NB4 (cell line): Measurements from ENCODE around the gene CACNA1D.

Experiments used
- MYC ChIP-seq: IDR thresholded peaks from 2 replicates; pipeline ENCODE4 v1.6.1; 2011; ENCODE audit warnings: low read depth, low read length
- POLR2A ChIP-seq: IDR thresholded peaks from 2 replicates; pipeline ENCODE4 v1.6.1; 2011; ENCODE audit warnings: mild to moderate bottlenecking; ENCODE audit not compliant: insufficient read length; ENCODE audit errors: extremely low read depth
- TF ChIP-seq, protein P1 (sequence below): IDR thresholded peaks from one replicate; pipeline ENCODE4 v1.5.1; 2012; ENCODE audit warnings: low read depth, low read length
- TF ChIP-seq, protein P2 (sequence below): IDR thresholded peaks from 2 replicates; pipeline ENCODE4 v1.6.1; 2011; ENCODE audit warnings: low read depth, low read length

DNA sequence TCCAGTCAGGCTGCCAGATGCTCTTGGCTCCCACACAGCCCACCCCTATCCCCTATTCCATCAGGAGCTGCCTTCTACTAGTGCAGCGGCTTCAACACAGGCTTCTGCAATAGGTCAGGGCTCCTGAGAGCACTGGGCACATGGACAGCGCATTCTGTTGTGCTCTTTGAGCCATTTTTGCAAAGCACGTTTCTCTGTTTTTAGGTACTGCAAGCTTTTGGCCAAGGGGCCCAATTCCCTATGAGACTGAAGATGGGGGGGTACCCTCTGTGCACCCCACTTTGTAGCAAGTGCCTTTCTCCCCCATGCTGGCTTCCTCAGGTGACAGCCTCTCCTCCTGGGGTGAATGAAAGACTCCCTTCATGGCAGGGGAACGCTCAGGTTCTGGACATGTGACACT lies 320.7 kb downstream of the CACNA1D start:
- TF ChIP-seq, protein P1, sequence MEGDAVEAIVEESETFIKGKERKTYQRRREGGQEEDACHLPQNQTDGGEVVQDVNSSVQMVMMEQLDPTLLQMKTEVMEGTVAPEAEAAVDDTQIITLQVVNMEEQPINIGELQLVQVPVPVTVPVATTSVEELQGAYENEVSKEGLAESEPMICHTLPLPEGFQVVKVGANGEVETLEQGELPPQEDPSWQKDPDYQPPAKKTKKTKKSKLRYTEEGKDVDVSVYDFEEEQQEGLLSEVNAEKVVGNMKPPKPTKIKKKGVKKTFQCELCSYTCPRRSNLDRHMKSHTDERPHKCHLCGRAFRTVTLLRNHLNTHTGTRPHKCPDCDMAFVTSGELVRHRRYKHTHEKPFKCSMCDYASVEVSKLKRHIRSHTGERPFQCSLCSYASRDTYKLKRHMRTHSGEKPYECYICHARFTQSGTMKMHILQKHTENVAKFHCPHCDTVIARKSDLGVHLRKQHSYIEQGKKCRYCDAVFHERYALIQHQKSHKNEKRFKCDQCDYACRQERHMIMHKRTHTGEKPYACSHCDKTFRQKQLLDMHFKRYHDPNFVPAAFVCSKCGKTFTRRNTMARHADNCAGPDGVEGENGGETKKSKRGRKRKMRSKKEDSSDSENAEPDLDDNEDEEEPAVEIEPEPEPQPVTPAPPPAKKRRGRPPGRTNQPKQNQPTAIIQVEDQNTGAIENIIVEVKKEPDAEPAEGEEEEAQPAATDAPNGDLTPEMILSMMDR: no peak
- TF ChIP-seq POLR2A (no peak), MYC (no peak)
- TF ChIP-seq, protein P2, sequence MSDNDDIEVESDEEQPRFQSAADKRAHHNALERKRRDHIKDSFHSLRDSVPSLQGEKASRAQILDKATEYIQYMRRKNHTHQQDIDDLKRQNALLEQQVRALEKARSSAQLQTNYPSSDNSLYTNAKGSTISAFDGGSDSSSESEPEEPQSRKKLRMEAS: no peak
